NCI-H1930 (cell line): ENCODE results near the gene GPA33.

Source experiments
- DNase-seq, 2 experiments: peaks; one replicate each; lab custom pipeline; 2025; lab: John Stamatoyannopoulos, UW

GPA33 gene

DNA sequence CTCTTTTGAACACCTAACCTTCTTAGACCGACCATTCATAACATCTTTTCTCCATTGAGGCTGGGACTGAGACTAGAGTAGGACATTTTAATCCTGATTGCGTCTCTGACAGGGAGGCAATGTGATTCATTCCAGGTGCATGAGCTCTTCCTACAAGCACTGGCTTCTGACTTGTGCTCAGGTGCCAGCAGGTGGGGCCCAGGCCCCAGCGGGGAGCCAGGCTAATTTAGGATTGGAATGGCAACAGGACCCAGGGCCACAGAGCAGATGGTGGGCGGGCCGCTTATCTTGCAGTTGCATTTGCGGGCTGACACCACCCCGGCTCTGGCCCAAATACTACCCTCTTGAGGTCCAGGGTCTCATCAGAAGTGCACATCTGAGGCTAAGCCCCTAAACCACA, 4.1 kb downstream of the GPA33 start:
- DNase-seq, result no peak

DNA sequence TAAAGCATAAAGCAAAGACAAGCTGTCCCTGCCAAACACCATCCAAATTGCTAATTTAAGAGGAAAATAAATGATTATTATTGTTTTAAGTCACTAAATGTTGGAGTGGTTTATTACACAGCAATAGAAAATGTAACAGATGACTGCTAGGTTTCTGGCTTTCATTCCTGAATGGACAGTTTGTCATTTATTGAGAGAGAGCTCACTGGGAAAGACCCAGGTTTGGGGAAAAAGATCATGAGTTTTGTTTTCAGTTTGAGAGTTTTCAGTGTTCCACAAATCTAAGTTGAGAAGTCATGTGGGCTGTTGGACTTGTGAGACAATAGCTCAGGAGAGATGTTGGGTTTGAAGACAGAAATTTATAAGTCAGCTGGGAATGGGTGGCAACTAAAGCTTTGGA, 5.4 kb downstream of the GPA33 start:
- DNase-seq, result no peak

DNA sequence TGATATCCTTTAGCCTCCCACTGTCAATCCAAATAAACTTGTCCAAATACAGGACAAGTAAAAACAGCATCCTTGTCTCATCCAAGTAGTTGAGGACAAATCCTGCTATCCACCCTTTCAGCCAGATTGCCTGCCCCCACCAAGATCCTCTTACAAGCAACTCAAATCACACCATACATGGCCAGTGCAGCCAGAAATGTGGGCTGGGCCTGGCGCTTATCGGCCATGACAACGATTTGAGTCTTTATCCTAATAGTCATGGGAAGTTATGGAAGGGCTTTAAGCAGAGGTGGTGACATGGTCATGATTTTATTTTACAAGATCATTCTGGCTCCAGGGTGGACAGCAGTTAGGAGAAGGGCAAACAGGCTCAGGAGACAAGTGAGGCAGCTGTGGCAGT, 6.3 kb downstream of the GPA33 start:
- DNase-seq, result no peak

DNA sequence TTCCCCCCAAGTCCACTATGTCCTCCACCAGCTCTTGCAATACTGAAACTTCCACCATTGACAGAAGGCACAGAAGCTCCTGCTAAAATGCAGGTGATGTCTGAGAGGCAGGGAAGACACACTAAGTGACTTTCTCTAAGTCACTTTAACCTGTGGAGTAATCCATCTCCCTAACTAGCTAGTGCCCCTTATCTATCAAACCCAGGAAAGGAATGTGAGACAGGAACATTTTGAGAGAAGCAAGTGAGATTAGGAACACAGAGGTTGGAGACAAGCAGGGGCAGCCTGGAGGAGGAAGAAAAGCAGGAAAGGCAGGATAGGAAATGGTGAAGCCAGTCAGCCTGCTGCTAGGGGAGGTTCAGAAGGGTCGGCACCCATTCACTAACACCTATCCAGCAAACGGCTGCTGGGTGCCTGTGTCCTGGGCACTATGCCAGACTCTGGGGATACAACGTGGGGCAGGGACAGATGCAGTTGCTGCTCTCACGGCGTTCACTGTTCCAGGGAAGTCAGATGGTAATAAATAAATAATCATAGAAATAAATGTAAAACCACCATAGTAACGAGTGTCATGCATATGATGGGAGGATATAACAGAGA, 7.0 kb downstream of the GPA33 start:
- DNase-seq, result no peak

DNA sequence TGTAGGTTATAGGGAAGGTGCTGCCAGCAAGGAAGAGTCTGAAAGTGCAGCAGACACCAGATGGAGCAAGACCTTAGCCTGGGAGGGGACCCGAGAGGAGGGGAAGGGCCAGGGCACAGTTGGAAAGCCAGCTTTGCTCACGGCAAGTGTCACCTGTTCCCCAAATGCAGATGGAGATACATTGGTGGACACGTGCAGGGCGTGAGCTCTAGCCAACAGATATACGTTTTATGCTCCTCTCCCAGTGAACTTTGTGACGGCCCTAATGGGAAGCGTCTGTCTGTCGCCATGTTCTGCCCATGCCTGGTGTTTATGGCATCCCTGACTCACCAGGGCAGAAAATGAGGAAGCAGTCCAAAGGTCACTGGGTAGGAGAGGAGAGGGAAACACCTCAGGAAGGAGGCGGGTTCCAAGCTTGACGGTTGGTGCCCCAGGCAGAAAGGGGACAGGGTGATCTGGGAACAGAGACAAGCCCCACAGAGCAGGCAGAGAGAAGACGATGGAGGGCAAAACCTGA, 7.6 kb downstream of the GPA33 start:
- DNase-seq, result no peak

DNA sequence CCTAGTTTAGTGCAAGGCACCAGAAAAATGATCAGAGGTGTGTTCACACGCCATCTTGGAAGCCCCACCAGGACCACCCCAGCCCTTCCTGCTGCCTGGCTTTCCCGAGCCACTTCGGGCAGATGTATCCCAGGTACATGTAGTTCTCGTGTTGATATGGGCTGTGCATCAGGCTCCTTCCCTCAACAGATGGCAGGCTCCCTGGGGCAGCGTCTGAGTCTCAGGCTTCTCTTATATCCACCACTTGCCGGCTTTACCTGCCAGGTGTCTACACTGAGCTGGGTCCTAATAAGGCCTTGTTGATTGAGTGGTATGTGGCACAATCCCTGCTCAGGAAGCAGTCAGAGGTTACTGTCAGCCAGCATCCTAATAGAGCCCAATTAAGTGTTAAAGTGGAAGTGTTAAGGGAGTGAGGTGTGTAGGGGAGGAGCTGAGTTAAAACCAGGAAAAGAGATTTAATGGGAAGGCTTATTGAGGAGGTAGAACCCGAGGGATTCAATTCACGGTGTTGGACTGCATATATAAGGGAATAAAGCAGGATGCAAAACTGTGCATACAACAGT, 8.5 kb downstream of the GPA33 start:
- DNase-seq, result no peak

DNA sequence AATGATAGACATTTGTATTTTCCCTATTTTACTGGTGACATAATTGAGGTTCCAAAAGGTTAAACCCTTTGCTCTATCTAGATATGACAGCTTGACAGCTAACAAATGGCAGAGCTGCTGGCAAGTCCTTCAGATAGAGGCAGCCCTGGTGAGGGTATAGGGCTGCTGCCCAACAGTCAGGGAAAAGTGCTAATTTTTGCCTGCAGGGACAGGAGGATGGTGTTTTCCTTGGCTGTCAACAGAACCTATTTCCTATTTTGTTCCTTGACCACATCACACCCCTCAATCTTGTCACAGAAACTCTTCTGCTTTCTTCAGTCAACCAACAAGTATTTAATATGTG, 12.3 kb downstream of the GPA33 start:
- no peak for DNase-seq

DNA sequence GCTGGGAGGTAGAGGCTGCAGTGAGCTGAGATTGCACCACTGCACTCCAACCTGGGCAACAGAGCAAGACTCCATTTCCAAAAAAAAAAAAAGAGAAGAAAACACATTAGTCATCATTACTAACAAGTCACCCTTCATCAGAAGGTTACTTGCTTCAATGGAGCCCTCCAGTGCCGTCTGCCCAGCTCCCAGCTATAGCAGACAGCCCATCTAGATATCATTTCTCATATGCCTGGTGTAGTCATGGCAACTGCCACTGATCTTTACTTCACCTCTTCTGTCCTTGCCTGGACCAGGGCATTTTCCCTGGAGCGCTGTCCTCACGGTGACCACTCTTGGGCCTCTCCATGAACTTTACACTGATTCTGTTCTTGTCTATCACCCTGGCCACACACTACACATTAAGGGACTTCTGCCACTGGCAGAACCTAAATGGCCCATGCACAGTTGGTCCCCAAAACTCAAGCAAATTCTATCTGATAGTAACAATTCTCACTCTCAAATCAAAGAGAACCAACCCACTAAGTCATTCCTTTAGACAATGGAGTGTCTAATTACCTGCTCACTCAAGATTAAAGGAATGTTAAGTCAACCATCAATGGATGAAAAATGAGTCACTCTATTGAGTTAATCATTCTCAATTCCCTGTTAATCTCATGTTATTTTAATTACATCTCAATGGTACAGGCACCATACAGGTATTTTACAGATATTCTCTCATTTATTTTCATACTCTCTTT, 12.9 kb downstream of the GPA33 start:
- no peak for DNase-seq

DNA sequence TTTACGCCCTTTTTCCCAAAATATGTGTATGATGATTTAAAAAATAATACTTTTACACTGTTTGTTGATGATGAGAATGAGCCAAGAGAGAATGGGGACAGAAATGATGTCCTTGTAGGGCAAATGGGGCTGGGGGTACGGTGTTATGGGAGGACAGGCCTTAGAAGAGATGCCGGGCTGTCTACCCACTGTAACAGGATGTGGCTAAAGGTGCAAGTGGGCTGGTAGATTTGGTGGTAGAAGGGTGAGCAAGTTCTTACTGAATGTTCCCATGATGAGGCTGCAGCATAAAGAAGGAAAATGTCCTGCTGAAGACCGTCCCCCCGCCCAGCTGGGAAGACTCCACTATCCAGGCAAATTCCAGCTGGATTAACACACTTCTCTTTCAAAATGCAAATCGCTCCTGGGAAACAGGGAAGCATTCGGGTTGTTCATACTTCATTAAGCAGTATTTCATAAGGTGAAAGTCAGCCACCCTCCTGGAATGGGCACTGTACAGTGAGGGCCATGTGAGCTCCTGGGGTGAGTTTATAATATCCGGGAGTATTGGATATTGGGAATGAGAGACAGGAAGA, 14.0 kb downstream of the GPA33 start:
- DNase-seq, result no peak

DNA sequence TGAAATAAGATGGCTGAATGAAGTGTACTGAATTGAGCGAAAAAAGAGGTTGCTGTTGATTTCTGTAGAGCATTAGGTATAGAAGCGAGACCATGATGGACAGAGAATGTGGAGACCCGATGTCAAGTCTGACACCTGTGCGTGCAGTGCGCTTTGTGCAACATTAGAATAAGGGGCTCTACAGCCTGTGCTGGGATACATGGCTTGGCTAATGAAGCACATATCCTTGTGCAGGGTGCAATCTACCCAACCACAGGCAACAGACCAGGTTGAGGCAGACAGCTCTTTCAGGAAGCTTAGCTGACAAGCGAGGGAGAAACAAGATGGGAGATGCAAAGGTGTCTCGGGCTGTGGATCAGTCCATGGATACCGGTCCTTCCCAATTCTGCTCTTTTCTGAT, 18.9 kb downstream of the GPA33 start:
- no peak for DNase-seq

DNA sequence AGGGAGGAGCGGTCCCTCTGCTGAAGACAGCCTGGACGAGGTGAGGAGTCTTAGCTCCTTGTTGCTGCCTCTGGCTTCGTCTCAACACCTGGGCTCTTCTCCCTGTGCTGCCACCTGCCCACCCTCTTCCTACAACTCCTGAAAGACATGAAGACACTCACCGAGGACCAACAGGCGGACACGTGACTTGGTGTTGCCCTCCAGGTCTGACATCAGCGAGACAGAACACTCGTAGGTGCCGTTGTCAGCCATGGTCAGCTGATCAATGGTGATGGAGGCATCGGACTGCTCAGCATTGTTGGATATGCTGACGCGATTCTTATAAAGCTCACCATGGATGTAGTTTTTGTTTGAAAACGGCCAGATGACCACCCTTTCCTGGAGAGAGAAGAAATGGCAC, 21.4 kb downstream of the GPA33 start:
- DNase-seq, result no peak

DNA sequence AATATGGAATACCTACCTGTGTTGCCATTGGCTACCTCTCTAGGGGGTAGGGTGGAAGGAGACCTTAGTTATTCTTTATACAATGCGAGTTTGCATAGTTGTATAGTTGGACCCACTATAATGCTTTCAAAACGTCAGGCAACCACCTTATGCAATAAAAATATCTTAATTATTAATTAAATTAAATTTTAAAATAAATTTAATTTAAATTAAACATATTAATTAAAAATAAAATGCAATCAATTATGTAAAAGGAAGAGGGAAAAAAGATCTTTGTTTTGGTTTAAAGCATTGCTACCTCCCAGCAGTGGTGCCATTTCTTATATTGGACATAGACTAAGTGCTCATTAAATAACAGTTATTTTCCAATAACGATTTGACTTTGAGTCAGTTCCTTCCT, 22.3 kb downstream of the GPA33 start:
- DNase-seq, result no peak

DNA sequence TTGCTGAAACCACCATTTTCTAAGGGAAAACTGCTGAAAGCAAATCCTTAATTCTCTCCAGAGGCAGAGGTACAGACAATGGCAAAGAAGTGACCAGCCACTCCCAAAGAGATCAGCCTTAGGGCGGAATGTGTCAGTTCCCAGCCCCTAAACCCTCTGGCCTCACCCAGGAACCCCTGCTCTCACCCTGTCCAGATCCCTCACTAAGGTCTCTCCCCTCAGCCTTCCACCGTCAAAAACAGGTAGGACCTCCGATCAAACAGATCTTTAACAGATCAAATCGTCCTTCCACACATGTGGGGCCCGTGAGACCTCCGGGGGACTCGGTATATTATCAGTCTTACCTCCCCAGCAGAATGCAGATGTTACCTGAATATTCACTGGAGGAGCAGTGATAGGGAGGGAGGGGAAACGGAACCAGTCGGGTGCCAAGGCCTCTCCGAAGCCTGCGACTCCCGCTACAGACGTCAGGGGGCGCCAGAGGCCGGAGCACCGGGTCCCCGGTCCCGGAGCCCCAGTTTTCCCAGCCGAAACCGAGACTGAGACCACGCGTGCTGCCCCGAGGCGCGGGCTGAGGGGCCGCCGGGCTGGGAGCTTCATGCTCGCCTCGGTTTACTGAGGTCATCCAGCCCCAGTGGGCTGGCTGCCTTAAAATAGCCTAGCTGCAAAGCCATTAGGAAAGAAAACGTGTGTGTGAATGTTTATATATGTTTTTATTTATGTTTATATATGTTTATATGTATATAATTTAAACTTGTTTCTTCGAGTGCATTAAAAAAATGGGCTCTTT, 23.6 kb downstream of the GPA33 start:
- peak; percentile 21 to 60 for DNase-seq

DNA sequence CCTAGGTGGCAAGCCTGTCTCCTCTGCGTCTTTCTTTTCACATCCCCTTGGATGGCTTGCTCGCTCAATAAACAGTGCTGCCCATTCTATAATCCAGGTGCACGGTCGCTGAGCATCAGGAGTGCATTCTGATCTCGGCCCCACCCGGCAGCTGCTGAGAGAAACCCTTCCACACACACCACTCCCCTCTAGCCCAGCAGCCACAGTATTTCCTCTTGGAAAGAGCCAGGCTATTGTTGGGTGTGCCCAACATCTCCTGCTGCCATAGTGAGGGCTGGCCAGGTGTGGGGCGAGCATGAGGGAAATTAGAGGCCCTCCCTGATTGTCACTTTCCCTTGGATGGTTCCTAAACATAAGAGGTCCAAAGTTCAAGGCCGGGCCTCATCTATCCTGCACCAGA, 24.7 kb downstream of the GPA33 start:
- DNase-seq, result no peak

DNA sequence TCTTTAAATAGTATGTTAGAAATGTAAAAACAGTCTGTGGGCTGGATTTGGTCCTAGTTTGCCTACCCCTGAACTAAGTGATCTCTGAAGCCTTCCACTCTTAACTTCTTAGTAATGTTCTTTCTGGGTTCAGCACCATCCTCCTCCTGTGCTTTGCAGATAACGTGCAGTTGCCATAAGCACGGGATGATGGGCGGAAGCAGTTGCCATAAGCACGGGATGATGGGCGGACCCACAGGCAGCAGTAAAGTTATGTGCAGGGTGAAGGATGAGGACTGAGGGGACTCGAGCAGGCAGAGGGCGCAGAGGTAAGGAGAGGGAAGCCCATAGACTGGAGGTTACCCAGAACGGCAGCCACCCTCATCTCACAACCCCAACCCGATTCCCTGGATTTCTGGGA, 25.6 kb downstream of the GPA33 start:
- DNase-seq, result no peak

DNA sequence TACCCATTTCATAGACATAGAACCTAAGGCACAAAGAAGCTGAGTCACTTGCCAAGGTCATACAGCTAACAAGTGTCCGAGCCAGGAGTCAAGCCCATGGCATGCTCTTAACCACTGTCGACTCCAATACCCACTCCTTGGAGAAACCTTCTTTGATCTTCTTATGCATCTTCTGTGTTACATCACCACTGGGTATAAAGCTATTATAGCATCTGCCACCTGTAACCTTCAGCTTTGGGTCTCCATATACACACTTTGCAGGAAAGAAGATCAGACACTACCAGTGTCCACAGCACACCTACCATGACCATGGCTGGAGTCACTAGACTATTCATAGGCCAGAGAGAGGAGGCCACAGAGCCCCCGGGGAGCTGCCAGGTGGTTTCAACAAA, 29.1 kb downstream of the GPA33 start:
- DNase-seq, result no peak

DNA sequence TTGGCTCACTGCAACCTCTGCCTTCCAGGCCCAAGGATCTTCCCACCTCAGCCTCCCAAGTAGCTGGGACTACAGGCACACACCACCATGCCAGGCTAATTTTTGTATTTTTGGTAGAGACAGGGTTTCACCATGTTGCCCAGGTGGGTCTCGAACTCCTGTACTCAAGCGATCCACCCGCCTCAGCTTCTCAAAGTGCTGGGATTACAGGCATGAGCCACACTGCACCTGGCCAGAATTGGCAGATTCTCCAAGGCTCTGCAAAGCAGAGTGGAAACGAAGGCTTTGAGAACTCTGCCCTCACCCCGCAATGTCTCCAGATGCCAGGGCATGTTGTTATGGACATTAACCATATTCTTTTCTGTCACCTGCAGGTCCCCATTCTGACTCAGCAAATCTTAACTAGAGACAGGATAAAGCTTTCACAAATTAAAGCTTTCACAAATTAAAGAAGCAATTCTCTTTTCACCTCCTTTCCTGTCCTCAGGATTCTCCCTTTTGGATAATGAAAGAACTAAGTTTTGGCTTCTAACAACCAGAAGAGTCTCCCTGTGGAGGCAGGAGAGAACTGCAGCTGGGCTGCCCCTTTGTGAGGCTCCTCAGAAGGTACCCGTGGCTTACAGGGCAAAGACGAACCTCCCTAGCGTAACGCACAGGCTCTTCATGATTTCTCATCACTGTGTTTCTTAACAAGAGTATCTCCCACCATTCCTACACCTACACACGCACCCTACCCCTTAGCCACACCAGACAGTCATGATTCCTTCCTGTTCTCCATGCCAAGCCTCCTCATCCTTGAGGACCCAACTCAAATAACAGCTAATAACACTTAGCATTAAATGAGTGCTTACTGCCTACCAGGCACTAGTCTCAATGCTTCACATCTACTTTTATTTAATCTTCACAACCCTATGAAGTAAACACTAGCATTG, 29.8 kb downstream of the GPA33 start:
- no peak for DNase-seq

DNA sequence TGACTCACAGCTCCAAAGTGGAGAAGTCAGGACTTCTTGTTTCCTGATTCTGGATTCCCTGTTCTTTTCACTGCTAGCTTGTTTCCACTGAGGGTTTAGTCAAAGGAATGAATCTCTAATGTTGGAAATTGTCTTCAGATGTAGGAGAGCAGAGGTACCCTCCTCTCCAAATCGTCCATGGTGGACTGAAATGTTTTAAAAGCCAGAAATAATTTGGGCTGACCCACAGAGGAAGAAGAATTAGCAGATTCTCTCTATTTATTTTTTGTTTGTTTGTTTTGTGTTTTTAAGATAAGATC, 30.4 kb downstream of the GPA33 start:
- no peak for DNase-seq

DNA sequence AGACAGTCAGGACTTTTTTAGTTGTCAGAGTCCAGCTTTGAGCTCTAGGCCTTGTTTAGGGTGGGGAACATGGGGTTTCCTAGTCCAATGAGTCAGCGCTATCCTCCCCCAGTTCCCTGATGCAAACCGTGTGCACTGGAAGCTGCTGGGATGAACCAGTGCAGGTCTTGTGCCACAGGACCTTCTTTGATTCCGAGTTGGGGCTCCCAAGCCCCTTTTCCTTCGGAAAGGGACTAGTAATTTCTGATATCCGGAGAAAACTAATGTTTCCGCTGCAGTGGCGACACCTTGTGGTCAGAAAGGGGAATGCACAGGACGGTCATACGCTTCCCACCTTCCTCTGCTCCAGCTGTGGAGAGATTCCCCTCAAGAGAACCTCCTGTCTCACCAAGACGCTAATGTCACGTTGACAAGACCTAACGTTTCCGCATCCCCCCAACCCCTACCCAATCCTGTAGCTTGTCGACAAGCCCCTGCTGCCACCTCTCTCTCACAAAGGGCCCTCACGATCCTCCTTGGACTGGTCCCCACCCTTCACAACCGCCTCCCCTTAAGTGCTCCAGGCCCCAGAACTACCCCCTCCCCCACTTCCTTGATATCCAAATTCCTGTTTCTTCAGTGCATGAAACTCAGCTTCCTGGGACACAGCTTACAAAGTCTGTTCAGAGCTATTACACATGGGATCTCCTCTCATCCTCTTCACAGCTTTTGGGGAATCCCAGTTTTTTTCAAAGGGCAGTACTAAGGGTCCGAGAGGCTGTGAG, 30.9 kb downstream of the GPA33 start:
- DNase-seq, result peak; percentile 26 to 34

DNA sequence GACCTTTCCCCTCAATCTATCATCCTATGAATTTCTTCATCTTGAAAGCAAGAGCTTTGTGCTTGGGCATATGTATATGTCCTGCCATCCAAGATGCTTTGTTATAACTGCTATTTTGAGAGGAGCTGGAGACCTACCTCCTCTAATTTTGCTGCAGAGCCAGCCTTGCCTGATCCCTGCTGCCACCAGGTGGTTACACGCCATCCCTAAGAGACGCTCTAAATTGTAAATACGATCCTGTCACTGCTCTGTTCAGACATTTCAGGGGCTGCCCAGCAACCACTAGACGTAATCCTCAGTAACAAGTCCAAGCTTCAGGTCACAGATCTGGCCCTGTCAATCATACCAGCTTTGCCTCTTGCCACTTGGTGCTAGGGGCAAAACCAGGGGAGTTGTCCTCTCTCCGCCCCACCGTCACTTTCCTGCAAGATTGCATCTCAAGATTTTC, 32.9 kb downstream of the GPA33 start:
- peak; percentile 42 to 66 for DNase-seq
